Measurements from ENCODE around the gene UPK1A.
A peak's percentile ranks its signal among the peaks of the same experiment; 100 is the strongest.
"Not testable (repeated sequence)": the region's sequence is repeated elsewhere in the genome, so short reads cannot be mapped to it uniquely, and the experiment has no call there.

UPK1A gene

DNA sequence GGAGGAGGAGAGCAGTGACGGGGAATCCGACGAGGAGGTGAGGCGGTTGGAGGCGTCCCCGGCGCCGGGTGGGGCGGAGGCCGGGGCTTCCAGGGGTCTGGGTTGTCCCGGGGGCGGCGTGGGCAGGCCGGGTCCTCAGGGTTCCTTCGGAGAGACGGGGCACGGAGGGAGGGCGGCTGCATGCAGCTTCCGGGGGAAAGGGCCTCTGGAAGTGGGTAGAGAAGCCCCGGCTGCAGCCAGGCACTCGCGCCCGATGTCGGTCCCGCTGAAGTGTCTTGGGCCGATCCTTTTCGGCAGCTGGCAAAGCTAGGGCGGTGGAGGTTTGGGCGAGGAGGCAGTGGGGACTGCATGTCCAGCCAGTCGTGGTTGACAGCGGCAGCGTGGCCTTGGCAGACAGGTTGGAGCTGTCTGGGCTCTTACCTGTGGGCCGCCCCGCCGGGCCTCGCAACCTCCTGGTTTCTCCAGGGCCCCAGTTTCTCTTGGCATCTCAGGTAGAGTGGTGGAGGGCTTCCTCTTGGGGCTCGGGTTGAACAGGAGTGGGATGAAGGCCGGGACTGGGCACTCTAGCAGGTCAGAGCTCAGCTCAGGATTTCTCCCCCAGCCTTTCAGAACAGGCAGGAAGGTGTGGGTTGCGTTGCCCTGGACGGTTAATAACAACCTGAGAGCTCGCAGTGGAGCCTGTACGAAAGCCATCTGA, 52.2 kb downstream of the UPK1A start:
- peak; percentile 19 for DNase-seq

DNA sequence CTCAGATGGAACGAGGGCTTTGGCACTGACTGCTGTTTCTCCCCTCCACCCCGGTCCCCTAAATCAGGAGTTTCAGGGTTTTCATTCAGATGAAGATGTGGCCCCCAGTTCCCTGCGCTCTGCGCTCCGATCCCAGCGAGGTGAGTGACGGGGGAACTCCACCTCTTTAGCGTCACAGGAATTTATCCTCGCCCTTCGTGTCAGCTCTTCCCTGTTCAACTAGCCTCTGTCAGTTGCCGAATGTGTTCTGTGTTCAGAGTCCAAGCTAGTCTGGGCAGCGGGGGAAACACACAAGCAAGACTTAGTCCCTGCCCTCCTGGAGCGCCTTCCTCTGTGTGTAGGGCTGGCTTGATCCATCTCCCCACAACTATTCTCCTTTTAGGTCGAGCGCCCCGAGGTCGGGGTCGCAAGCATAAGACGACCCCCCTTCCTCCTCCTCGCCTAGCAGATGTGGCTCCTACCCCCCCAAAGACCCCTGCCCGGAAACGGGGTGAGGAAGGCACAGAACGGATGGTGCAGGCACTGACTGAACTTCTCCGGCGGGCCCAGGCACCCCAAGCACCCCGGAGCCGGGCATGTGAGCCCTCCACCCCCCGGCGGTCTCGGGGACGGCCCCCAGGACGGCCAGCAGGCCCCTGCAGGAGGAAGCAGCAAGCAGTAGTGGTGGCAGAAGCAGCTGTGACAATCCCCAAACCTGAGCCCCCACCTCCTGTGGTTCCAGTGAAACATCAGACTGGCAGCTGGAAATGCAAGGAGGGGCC, 53.3 kb downstream of the UPK1A start:
- DNase-seq, result no peak

DNA sequence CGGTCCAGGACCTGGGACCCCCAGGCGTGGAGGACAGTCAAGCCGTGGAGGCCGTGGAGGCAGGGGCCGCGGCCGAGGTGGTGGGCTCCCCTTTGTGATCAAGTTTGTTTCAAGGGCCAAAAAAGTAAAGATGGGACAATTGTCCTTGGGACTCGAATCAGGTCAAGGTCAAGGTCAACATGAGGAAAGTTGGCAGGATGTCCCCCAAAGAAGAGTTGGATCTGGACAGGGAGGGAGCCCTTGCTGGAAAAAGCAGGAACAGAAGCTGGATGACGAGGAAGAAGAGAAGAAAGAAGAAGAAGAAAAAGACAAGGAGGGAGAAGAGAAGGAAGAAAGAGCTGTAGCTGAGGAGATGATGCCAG, 53.8 kb downstream of the UPK1A start:
- no peak for DNase-seq

DNA sequence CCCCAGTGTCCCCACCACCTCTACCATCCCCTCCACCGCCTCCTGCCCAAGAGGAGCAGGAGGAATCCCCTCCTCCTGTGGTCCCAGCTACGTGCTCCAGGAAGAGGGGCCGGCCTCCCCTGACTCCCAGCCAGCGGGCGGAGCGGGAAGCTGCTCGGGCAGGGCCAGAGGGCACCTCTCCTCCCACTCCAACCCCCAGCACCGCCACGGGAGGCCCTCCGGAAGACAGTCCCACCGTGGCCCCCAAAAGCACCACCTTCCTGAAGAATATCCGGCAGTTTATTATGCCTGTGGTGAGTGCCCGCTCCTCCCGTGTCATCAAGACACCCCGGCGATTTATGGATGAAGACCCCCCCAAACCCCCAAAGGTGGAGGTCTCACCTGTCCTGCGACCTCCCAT, 54.3 kb downstream of the UPK1A start:
- DNase-seq, result no peak

DNA sequence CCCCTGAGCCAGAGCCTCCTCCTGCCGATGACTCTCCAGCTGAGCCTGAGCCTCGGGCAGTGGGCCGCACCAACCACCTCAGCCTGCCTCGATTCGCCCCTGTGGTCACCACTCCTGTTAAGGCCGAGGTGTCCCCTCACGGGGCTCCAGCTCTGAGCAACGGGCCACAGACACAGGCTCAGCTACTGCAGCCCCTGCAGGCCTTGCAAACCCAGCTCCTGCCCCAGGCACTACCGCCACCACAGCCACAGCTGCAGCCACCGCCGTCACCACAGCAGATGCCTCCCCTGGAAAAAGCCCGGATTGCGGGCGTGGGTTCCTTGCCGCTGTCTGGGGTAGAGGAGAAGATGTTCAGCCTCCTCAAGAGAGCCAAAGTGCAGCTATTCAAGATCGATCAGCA, 55.1 kb downstream of the UPK1A start:
- no peak for DNase-seq

DNA sequence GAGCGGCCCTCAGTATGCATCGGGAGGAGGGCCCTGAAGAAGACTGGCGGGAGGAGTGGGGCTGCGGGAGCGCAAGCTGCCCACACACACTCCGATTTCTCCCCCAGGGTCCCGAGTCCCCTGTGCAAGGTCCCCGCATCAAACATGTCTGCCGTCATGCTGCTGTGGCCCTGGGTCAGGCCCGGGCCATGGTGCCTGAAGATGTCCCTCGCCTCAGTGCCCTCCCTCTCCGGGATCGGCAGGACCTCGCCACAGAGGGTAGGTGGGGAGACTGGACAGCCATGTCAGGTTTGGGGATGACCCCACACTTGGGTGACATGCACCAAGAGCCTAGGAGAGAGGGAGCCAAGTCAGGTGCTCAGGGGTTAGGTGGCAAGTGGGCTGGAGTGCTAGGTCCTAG, 56.1 kb downstream of the UPK1A start:
- DNase-seq, result no peak

DNA sequence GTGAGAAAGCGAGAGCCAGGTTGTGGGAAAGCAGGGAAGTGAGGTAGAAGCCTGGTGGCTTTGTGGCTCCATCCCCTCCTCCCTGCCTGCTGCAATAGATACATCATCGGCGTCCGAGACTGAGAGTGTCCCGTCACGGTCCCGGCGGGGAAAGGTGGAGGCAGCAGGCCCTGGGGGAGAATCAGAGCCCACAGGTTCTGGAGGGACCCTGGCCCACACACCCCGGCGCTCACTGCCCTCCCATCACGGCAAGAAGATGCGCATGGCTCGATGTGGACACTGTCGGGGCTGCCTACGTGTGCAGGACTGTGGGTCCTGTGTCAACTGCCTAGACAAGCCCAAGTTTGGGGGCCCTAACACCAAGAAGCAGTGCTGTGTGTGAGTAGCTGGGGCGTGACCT, 56.6 kb downstream of the UPK1A start:
- no peak for DNase-seq

DNA sequence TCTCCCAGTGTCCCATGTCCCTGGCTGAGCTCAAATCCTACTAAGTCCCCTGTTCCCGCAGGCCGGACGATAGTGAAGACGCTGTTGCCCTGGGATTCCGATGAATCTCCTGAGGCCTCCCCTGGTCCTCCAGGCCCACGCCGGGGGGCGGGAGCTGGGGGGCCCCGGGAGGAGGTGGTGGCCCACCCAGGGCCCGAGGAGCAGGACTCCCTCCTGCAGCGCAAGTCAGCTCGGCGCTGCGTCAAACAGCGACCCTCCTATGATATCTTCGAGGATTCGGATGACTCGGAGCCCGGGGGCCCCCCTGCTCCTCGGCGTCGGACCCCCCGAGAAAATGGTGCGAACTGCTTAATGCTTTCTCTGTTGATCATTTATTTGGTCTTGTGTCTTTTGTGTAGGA, 57.4 kb downstream of the UPK1A start:
- no peak for DNase-seq

DNA sequence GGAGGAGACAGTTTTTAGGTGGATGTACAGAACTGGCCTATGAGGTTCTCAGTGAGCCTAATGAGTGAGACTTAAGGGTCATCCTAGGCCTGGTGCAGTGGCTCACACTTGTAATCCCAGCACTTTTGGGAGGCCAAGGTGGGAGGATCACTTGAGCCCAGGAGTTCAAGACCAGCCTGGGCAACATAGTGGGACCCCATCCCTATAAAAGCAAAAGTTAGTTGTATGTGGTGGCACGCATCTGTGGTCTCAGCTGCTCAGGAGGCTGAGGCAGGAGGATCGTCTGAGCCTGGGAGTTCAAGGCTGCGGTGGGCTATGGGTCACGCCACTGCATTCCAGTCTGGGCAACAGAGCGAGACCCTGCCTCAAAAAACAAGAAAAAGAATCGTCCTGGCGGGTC, 57.8 kb downstream of the UPK1A start:
- not testable (repeated sequence) for DNase-seq

DNA sequence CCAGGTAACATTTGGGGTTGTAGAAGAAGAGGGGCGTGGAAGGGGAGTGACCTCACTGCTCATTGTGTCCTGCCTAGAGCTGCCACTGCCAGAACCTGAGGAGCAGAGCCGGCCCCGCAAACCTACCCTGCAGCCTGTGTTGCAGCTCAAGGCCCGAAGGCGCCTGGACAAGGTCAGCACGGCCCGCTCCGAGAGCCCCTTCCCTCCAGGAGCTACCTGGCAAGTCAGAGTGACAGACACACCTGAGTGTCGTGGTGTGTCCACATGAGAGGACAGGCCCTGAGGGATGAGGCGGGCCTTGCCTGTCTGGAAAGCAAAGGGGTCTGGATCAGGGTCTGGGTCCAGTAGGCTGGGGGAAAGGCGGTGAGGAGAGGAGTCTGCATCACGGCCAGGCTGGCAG, 58.2 kb downstream of the UPK1A start:
- no peak for DNase-seq

DNA sequence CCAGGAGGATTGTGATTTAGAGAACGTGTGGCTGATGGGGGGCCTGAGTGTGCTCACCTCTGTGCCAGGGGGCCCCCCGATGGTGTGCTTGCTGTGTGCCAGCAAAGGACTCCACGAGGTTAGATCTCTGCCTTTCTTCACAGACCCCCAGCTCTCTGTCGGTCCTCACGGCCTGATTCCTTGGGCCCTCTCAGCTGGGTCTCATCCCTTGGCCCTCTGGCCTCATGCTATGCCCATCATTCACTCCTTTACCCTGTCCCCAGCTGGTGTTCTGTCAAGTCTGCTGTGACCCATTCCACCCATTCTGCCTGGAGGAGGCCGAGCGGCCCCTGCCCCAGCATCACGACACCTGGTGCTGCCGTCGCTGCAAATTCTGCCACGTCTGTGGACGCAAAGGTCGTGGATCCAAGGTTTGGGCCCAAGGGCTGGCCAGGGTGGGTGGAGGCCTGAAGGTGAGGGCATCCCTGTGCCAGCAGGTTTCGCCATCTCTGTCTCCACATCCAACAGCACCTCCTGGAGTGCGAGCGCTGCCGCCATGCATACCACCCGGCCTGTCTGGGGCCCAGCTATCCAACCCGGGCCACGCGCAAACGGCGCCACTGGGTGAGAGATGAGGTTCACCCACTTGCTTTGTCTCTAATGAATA, 59.0 kb downstream of the UPK1A start:
- DNase-seq, result no peak

DNA sequence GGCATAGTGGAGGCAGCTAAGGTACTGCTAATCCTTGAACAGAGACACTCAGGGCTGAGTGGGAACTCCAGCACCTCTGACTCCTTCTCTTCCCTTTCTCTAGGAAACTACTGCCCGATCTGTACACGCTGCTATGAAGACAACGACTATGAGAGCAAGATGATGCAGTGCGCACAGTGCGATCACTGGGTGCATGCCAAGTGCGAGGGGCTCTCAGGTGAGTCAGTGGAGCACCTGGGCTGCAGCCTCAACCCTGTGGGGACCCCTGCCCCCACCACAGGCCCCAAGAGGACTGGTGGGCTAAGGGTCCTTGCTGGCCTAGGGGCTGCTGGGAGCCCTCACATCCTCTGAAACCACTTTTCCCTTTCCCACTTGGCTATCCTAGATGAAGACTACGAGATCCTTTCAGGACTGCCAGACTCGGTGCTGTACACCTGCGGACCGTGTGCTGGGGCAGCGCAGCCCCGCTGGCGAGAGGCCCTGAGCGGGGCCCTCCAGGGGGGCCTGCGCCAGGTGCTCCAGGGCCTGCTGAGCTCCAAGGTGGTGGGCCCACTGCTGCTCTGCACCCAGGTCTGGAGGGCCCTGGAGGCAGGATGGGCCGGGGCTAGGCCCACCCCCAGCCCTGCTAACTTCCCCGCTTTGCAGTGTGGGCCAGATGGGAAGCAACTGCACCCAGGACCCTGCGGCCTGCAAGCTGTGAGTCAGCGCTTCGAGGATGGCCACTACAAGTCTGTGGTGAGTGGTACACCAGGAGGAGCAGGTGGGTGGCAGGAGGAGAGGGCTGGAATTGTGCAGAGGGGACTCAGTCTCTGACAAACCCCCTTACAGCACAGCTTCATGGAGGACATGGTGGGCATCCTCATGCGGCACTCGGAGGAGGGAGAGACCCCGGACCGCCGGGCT, 61.0 kb downstream of the UPK1A start:
- no peak for DNase-seq

Measured in fibroblast of skin of right biceps (primary cell).